H9 (cell line): ENCODE data around the gene ARHGAP15. TPM values are rescaled to one million over a fixed set of nuclear protein-coding genes. Genes with fewer than 3 reads are reported as not detected.

Source experiments
- DNase-seq: peaks from one replicate; pipeline ENCODE4 v3.0.0-alpha.2; 2017
- H2AFZ ChIP-seq: one replicate; pipeline ENCODE4 v1.6.1; 2013; ENCODE audit warnings: mild to moderate bottlenecking, low read length, control low read depth, moderate library complexity
- H2AK5ac ChIP-seq: 2 replicates; pipeline ENCODE4 v1.6.1; 2013; ENCODE audit warnings: low read length, control low read depth, mixed read lengths; ENCODE audit not compliant: insufficient read length
- H2BK120ac ChIP-seq: one replicate; pipeline ENCODE4 v1.6.1; 2013; ENCODE audit warnings: low read depth, mild to moderate bottlenecking, low read length, control low read depth, inconsistent platforms; ENCODE audit not compliant: poor library complexity, severe bottlenecking
- H2BK12ac ChIP-seq: 2 replicates; pipeline ENCODE4 v1.6.1; 2013; ENCODE audit warnings: low read length, control low read depth, mixed read lengths, low read depth; ENCODE audit not compliant: insufficient read length
- H2BK15ac ChIP-seq: 2 replicates; pipeline ENCODE4 v1.6.1; 2013; ENCODE audit warnings: low read depth, low read length, control low read depth
- H2BK20ac ChIP-seq: one replicate; pipeline ENCODE4 v1.6.1; 2013; ENCODE audit warnings: low read depth, mild to moderate bottlenecking, low read length, control low read depth, inconsistent platforms; ENCODE audit not compliant: poor library complexity, severe bottlenecking
- H2BK5ac ChIP-seq: 2 replicates; pipeline ENCODE4 v1.6.1; 2013; ENCODE audit warnings: low read length, control low read depth, mixed read lengths; ENCODE audit not compliant: insufficient read length
- H3K14ac ChIP-seq: 2 replicates; pipeline ENCODE4 v1.6.1; 2013; ENCODE audit warnings: low read length, control low read depth; ENCODE audit not compliant: insufficient read depth
- H3K18ac ChIP-seq: 2 replicates; pipeline ENCODE4 v1.6.1; 2013; ENCODE audit warnings: low read depth, mild to moderate bottlenecking, mixed read lengths, low read length, control low read depth; ENCODE audit not compliant: insufficient read length
- H3K23ac ChIP-seq: 2 replicates; pipeline ENCODE4 v1.6.1; 2013; ENCODE audit warnings: low read length, control low read depth, mixed read lengths, low read depth; ENCODE audit not compliant: insufficient read length
- H3K23me2 ChIP-seq: 2 replicates; pipeline ENCODE4 v1.6.1; 2013; ENCODE audit warnings: low read depth, mild to moderate bottlenecking, mixed read lengths, low read length, control low read depth; ENCODE audit not compliant: insufficient read length, poor library complexity, severe bottlenecking
- H3K27ac ChIP-seq: 2 replicates; pipeline ENCODE4 v1.5.1; 2013; ENCODE audit warnings: low read length, control low read depth, mixed read lengths, low read depth; ENCODE audit not compliant: insufficient read length
- H3K27me3 ChIP-seq: 2 replicates; pipeline ENCODE4 v1.6.1; 2013; ENCODE audit warnings: low read length, control low read depth, inconsistent platforms; ENCODE audit not compliant: insufficient read depth
- H3K4ac ChIP-seq: 2 replicates; pipeline ENCODE4 v1.6.1; 2013; ENCODE audit warnings: low read depth, mild to moderate bottlenecking, control low read depth, inconsistent platforms, low read length, moderate library complexity
- H3K4me1 ChIP-seq: 2 replicates; pipeline ENCODE4 v1.6.1; 2013; ENCODE audit warnings: low read length, control low read depth, inconsistent platforms; ENCODE audit not compliant: insufficient read depth
- H3K4me2 ChIP-seq: 2 replicates; pipeline ENCODE4 v1.6.1; 2013; ENCODE audit warnings: low read length, control low read depth, mixed read lengths; ENCODE audit not compliant: insufficient read length, insufficient read depth
- H3K56ac ChIP-seq: 2 replicates; pipeline ENCODE4 v1.6.1; 2013; ENCODE audit warnings: low read depth, mild to moderate bottlenecking, mixed read lengths, low read length, control low read depth; ENCODE audit not compliant: insufficient read length
- H3K79me1 ChIP-seq: 2 replicates; pipeline ENCODE4 v1.6.1; 2013; ENCODE audit warnings: low read depth, mild to moderate bottlenecking, moderate library complexity, low read length, control low read depth, inconsistent platforms; ENCODE audit not compliant: insufficient read depth, poor library complexity, severe bottlenecking
- H3K79me2 ChIP-seq: 2 replicates; pipeline ENCODE4 v1.6.1; 2013; ENCODE audit warnings: low read length, control low read depth, inconsistent platforms; ENCODE audit not compliant: insufficient read depth
- H3K9ac ChIP-seq: 2 replicates; pipeline ENCODE4 v1.6.1; 2013; ENCODE audit warnings: low read length, control low read depth, mixed read lengths; ENCODE audit not compliant: insufficient read length; ENCODE audit errors: extremely low read depth
- H3K9me3 ChIP-seq: one replicate; pipeline ENCODE4 v1.6.1; 2013; ENCODE audit warnings: low read depth, low read length, inconsistent platforms; ENCODE audit not compliant: control insufficient read depth
- H3T11ph ChIP-seq: one replicate; pipeline ENCODE4 v1.6.1; 2013; ENCODE audit warnings: mild to moderate bottlenecking, low read length, control low read depth, inconsistent platforms
- H4K20me1 ChIP-seq: one replicate; pipeline ENCODE4 v1.6.1; 2013; ENCODE audit not compliant: control insufficient read depth, insufficient read length, insufficient read depth
- H4K5ac ChIP-seq: 2 replicates; pipeline ENCODE4 v1.6.1; 2013; ENCODE audit warnings: low read depth, mild to moderate bottlenecking, mixed read lengths, low read length, control low read depth; ENCODE audit not compliant: insufficient read length
- H4K8ac ChIP-seq: replicated peaks from 2 replicates; pipeline ENCODE4 v1.6.1; 2013; ENCODE audit warnings: low read length, control low read depth, mixed read lengths, low read depth; ENCODE audit not compliant: insufficient read length
- H4K91ac ChIP-seq: 2 replicates; pipeline ENCODE4 v1.6.1; 2013; ENCODE audit warnings: low read depth, mild to moderate bottlenecking, moderate library complexity, mixed read lengths, low read length, control low read depth; ENCODE audit not compliant: insufficient read length
- H3K27ac Mint-ChIP-seq, 3 experiments: 2 replicates in 2 of 3; 3 replicates in 1 of 3; pipeline ENCODE4 v1.8.0; 2020 to 2021; ENCODE audit warnings: mixed read lengths in 3 of 3, mild to moderate bottlenecking in 1 of 3, moderate library complexity in 1 of 3
- H3K27me3 Mint-ChIP-seq: 2 replicates; pipeline ENCODE4 v1.8.0; 2021; ENCODE audit warnings: low read depth, mild to moderate bottlenecking, moderate library complexity, mixed read lengths
- H3K36me3 Mint-ChIP-seq, 3 experiments: 2 replicates in 2 of 3; 3 replicates in 1 of 3; pipeline ENCODE4 v1.8.0; 2020 to 2021; ENCODE audit warnings: low read depth in 3 of 3, mixed read lengths in 3 of 3; ENCODE audit not compliant: insufficient read depth in 1 of 3
- H3K4me1 Mint-ChIP-seq, 2 experiments: 2 replicates each; pipeline ENCODE4 v1.8.0; 2020; ENCODE audit warnings: mixed read lengths in 2 of 2
- H3K4me3 Mint-ChIP-seq, 2 experiments: 2 replicates in 1 of 2; 3 replicates in 1 of 2; pipeline ENCODE4 v1.8.0; 2020 to 2021; ENCODE audit warnings: mild to moderate bottlenecking in 2 of 2, mixed read lengths in 2 of 2, moderate library complexity in 1 of 2
- H3K9me3 Mint-ChIP-seq, 2 experiments: 2 replicates in 1 of 2; 3 replicates in 1 of 2; pipeline ENCODE4 v1.8.0; 2020; ENCODE audit warnings: mild to moderate bottlenecking in 2 of 2, mixed read lengths in 2 of 2, moderate library complexity in 1 of 2
- WGBS: extraction: QIAGEN DNeasy Blood & Tissue Kit; methylation state at CpG from one replicate; pipeline ENCODE4 v1.1.7; 2013; ENCODE audit warnings: missing lambda C conversion rate, low lambda C conversion rate, mixed read lengths; ENCODE audit not compliant: insufficient read length; ENCODE audit errors: extremely low coverage; 5-methylcytosine and 5-hydroxymethylcytosine counted together
- total RNA-seq: library from RNA; stranded (reverse); gene quantifications from 2 replicates; pipeline ENCODE4 v1.2.1, GENCODE V29; 2021
- TF ChIP-seq, protein P1 (sequence below): fragments of 200-600 bp; sonication (generic); conservative IDR thresholded peaks from 3 replicates; pipeline ENCODE4 v1.8.0; 2021; ENCODE audit warnings: antibody characterized with exemption, mild to moderate bottlenecking

Gene ARHGAP15
- total RNA-seq, 1 experiment from 2014 or later = not detected

DNA sequence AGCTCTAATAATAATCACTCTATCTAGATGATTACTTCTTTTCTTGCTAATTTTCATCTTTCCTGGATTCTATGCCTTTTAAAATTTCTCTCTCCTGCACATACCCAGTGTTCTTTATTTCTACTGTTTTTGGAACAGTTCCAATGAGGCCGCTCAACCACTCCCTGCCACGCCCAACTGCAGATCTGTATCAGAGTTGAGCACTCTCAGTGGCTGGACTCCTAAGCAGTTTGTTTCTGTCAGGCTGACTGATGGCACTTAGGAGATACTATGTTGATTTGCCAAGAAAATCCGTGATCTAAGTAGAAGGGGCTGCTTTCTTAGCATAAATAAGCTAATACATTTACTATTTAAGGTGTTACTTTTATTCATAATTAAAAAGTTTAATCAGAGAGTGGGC is 192.8 kb downstream of the ARHGAP15 start:
- Histone ChIP-seq H3K23me2 (no peaks in the 10 kb centered on the region), H3K79me2 (no peaks in the 10 kb centered on the region), H3K4me2 (no peak overlapping the region), H3K23ac (no peak overlapping the region), H3K79me1 (no peaks in the 10 kb centered on the region), H2BK15ac (no peak overlapping the region), H2BK20ac (no peak overlapping the region), H3K27me3 (no peaks in the 10 kb centered on the region), H4K20me1 (no peaks in the 10 kb centered on the region), H4K8ac (no peak overlapping the region), H3T11ph (no peak overlapping the region), H3K27ac (no peak overlapping the region), H2AFZ (no peak overlapping the region), H2BK5ac (no peak overlapping the region), H3K9me3 (no peaks in the 10 kb centered on the region), H2AK5ac (no peak overlapping the region), H4K91ac (no peak overlapping the region), H3K14ac (no peak overlapping the region), H4K5ac (no peak overlapping the region), H3K4ac (no peak overlapping the region), H3K18ac (no peak overlapping the region), H3K9ac (no peak overlapping the region), H2BK120ac (no peak overlapping the region), H3K56ac (no peak overlapping the region), H2BK12ac (no peak overlapping the region), H3K4me1 (no peaks in the 10 kb centered on the region)
- DNase-seq = no peak
- Mint-ChIP-seq H3K36me3 (no peaks in the 10 kb centered on the region), H3K9me3 (no peaks in the 10 kb centered on the region), H3K4me1 (no peaks in the 10 kb centered on the region; a peak in 1 of 4 replicates), H3K27ac (no peak overlapping the region; a peak in 1 of 7 replicates), H3K27me3 (no peaks in the 10 kb centered on the region), H3K4me3 (no peak overlapping the region)
- WGBS = no CpG with 5 or more reads among the region's 3 CpGs
- TF ChIP-seq, protein P1, sequence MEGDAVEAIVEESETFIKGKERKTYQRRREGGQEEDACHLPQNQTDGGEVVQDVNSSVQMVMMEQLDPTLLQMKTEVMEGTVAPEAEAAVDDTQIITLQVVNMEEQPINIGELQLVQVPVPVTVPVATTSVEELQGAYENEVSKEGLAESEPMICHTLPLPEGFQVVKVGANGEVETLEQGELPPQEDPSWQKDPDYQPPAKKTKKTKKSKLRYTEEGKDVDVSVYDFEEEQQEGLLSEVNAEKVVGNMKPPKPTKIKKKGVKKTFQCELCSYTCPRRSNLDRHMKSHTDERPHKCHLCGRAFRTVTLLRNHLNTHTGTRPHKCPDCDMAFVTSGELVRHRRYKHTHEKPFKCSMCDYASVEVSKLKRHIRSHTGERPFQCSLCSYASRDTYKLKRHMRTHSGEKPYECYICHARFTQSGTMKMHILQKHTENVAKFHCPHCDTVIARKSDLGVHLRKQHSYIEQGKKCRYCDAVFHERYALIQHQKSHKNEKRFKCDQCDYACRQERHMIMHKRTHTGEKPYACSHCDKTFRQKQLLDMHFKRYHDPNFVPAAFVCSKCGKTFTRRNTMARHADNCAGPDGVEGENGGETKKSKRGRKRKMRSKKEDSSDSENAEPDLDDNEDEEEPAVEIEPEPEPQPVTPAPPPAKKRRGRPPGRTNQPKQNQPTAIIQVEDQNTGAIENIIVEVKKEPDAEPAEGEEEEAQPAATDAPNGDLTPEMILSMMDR = no peak
